HEK293 (cell line): ENCODE data around the gene TARBP1.

Experiments
- SP3 ChIP-seq: fragments of 450-650 bp; formaldehyde crosslinking; IDR thresholded peaks from 2 replicates; pipeline ENCODE4 v1.5.1; 2016; ENCODE audit warnings: missing biosample characterization, missing genetic modification characterization
- ZNF221 ChIP-seq: fragments of 450-650 bp; formaldehyde crosslinking; IDR thresholded peaks from 2 replicates; pipeline ENCODE4 v1.5.1; 2017; ENCODE audit warnings: missing biosample characterization, missing genetic modification characterization, borderline replicate concordance
- ZNF501 ChIP-seq: fragments of 450-650 bp; formaldehyde crosslinking; IDR thresholded peaks from 2 replicates; pipeline ENCODE4 v1.5.1; 2016; ENCODE audit warnings: missing biosample characterization, missing genetic modification characterization
- ZNF76 ChIP-seq: fragments of 450-650 bp; formaldehyde crosslinking; IDR thresholded peaks from 2 replicates; pipeline ENCODE4; 2016; ENCODE audit warnings: low read depth, missing biosample characterization, missing genetic modification characterization, borderline replicate concordance
- ZNF791 ChIP-seq: fragments of 450-650 bp; formaldehyde crosslinking; IDR thresholded peaks from 2 replicates; pipeline ENCODE4 v1.5.1; 2016; ENCODE audit warnings: missing biosample characterization, missing genetic modification characterization
- TF ChIP-seq, protein P1 (sequence below): fragments of 450-650 bp; formaldehyde crosslinking; IDR thresholded peaks from 2 replicates; pipeline ENCODE4 v1.5.1; 2016; ENCODE audit warnings: missing biosample characterization, missing genetic modification characterization
- TF ChIP-seq, protein P2 (sequence below): fragments of 450-650 bp; formaldehyde crosslinking; IDR thresholded peaks from 2 replicates; pipeline ENCODE4 v1.5.1; 2017; ENCODE audit warnings: missing biosample characterization, missing genetic modification characterization
- TF ChIP-seq, protein P3 (sequence below): fragments of 450-650 bp; formaldehyde crosslinking; IDR thresholded peaks from 2 replicates; pipeline ENCODE4 v1.5.1; 2017; ENCODE audit warnings: missing biosample characterization, missing genetic modification characterization
- TF ChIP-seq, protein P4 (sequence below): fragments of 450-650 bp; formaldehyde crosslinking; conservative IDR thresholded peaks from 2 replicates; pipeline ENCODE4 v1.5.1; 2016; ENCODE audit warnings: low read depth, missing biosample characterization, missing genetic modification characterization
- TF ChIP-seq, protein P5 (sequence below): fragments of 450-650 bp; formaldehyde crosslinking; IDR thresholded peaks from 2 replicates; pipeline ENCODE4 v1.5.1; 2016; ENCODE audit warnings: missing biosample characterization, missing genetic modification characterization
- TF ChIP-seq, protein P6 (sequence below): fragments of 450-650 bp; formaldehyde crosslinking; IDR thresholded peaks from 2 replicates; pipeline ENCODE4 v1.5.1; 2016; ENCODE audit warnings: missing biosample characterization, missing genetic modification characterization
- TF ChIP-seq, protein P7 (sequence below): fragments of 450-650 bp; formaldehyde crosslinking; IDR thresholded peaks from 2 replicates; pipeline ENCODE4 v1.5.1; 2016; ENCODE audit warnings: missing biosample characterization, missing genetic modification characterization
- TF ChIP-seq, protein P8 (sequence below): fragments of 450-650 bp; formaldehyde crosslinking; IDR thresholded peaks from 2 replicates; pipeline ENCODE4 v1.5.1; 2016; ENCODE audit warnings: missing biosample characterization, missing genetic modification characterization
- TF ChIP-seq, protein P9 (sequence below): fragments of 450-650 bp; formaldehyde crosslinking; optimal IDR thresholded peaks from 2 replicates; pipeline ENCODE3; 2016; ENCODE audit warnings: missing biosample characterization, mild to moderate bottlenecking, missing genetic modification characterization

TARBP1 gene

DNA sequence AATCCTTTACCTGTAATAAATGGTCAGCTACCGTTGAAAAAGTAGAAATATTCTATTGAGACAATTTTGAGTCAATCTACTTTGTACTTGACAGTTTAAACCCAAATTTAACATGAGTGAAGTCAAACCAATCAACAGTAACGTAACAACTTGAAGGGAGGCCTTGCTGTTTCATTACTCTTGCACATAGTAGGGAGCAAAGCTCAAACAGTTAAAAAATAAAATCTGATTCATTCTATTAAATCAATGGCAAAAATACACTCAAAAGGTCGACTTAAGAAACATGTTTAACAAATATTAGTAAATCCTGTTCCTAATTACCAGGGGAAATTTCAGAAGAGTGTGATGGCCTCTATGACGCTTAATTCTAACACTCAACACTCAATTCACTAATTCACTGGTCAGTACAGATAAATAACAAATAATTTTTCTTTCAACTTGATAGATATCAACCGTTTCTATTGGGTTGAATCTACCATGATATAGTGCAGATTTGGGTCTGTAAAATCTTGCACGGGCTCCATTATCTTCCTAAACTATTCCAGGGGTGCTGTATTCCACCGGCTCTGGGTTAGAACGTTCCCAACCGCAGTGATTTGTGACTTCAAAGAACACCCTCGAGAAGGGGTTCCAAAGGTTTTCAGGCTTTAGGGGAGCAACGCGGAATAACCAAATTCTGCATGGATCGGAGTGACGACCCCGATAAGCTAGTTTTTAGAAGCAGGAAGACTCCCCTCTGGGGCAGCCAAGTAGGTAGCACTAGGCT lies 1.4 kb downstream of the TARBP1 start (continued):
- TF ChIP-seq, protein P1, sequence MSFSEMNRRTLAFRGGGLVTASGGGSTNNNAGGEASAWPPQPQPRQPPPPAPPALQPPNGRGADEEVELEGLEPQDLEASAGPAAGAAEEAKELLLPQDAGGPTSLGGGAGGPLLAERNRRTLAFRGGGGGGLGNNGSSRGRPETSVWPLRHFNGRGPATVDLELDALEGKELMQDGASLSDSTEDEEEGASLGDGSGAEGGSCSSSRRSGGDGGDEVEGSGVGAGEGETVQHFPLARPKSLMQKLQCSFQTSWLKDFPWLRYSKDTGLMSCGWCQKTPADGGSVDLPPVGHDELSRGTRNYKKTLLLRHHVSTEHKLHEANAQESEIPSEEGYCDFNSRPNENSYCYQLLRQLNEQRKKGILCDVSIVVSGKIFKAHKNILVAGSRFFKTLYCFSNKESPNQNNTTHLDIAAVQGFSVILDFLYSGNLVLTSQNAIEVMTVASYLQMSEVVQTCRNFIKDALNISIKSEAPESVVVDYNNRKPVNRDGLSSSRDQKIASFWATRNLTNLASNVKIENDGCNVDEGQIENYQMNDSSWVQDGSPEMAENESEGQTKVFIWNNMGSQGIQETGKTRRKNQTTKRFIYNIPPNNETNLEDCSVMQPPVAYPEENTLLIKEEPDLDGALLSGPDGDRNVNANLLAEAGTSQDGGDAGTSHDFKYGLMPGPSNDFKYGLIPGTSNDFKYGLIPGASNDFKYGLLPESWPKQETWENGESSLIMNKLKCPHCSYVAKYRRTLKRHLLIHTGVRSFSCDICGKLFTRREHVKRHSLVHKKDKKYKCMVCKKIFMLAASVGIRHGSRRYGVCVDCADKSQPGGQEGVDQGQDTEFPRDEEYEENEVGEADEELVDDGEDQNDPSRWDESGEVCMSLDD (tag by site-specific recombination), result peak; percentile 66; the same call in 1 of the 2 replicates
- TF ChIP-seq ZNF501 (0 out of 2 replicates have a peak, but pooled peaks have one; percentile 55), SP3 (tag by site-specific recombination) (no peak), ZNF791 (tag by site-specific recombination) (no peak), ZNF221 (tag by site-specific recombination) (no peak), ZNF76 (tag by site-specific recombination) (no peak)
- TF ChIP-seq, protein P2, sequence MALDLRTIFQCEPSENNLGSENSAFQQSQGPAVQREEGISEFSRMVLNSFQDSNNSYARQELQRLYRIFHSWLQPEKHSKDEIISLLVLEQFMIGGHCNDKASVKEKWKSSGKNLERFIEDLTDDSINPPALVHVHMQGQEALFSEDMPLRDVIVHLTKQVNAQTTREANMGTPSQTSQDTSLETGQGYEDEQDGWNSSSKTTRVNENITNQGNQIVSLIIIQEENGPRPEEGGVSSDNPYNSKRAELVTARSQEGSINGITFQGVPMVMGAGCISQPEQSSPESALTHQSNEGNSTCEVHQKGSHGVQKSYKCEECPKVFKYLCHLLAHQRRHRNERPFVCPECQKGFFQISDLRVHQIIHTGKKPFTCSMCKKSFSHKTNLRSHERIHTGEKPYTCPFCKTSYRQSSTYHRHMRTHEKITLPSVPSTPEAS, result no peak
- TF ChIP-seq, protein P3, sequence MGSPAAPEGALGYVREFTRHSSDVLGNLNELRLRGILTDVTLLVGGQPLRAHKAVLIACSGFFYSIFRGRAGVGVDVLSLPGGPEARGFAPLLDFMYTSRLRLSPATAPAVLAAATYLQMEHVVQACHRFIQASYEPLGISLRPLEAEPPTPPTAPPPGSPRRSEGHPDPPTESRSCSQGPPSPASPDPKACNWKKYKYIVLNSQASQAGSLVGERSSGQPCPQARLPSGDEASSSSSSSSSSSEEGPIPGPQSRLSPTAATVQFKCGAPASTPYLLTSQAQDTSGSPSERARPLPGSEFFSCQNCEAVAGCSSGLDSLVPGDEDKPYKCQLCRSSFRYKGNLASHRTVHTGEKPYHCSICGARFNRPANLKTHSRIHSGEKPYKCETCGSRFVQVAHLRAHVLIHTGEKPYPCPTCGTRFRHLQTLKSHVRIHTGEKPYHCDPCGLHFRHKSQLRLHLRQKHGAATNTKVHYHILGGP (tag by site-specific recombination), result no peak
- TF ChIP-seq, protein P4, sequence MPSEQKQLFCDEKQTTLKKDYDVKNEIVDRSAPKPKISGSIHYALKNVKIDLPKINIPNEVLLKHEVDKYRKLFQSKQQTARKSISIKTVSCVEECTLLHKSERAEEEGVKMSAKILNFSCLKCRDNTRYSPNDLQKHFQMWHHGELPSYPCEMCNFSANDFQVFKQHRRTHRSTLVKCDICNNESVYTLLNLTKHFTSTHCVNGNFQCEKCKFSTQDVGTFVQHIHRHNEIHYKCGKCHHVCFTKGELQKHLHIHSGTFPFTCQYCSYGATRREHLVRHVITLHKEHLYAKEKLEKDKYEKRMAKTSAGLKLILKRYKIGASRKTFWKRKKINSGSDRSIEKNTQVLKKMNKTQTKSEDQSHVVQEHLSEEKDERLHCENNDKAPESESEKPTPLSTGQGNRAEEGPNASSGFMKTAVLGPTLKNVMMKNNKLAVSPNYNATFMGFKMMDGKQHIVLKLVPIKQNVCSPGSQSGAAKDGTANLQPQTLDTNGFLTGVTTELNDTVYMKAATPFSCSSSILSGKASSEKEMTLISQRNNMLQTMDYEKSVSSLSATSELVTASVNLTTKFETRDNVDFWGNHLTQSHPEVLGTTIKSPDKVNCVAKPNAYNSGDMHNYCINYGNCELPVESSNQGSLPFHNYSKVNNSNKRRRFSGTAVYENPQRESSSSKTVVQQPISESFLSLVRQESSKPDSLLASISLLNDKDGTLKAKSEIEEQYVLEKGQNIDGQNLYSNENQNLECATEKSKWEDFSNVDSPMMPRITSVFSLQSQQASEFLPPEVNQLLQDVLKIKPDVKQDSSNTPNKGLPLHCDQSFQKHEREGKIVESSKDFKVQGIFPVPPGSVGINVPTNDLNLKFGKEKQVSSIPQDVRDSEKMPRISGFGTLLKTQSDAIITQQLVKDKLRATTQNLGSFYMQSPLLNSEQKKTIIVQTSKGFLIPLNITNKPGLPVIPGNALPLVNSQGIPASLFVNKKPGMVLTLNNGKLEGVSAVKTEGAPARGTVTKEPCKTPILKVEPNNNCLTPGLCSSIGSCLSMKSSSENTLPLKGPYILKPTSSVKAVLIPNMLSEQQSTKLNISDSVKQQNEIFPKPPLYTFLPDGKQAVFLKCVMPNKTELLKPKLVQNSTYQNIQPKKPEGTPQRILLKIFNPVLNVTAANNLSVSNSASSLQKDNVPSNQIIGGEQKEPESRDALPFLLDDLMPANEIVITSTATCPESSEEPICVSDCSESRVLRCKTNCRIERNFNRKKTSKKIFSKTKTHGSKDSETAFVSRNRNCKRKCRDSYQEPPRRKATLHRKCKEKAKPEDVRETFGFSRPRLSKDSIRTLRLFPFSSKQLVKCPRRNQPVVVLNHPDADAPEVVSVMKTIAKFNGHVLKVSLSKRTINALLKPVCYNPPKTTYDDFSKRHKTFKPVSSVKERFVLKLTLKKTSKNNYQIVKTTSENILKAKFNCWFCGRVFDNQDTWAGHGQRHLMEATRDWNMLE (tag by site-specific recombination), result no peak
- TF ChIP-seq, protein P5, sequence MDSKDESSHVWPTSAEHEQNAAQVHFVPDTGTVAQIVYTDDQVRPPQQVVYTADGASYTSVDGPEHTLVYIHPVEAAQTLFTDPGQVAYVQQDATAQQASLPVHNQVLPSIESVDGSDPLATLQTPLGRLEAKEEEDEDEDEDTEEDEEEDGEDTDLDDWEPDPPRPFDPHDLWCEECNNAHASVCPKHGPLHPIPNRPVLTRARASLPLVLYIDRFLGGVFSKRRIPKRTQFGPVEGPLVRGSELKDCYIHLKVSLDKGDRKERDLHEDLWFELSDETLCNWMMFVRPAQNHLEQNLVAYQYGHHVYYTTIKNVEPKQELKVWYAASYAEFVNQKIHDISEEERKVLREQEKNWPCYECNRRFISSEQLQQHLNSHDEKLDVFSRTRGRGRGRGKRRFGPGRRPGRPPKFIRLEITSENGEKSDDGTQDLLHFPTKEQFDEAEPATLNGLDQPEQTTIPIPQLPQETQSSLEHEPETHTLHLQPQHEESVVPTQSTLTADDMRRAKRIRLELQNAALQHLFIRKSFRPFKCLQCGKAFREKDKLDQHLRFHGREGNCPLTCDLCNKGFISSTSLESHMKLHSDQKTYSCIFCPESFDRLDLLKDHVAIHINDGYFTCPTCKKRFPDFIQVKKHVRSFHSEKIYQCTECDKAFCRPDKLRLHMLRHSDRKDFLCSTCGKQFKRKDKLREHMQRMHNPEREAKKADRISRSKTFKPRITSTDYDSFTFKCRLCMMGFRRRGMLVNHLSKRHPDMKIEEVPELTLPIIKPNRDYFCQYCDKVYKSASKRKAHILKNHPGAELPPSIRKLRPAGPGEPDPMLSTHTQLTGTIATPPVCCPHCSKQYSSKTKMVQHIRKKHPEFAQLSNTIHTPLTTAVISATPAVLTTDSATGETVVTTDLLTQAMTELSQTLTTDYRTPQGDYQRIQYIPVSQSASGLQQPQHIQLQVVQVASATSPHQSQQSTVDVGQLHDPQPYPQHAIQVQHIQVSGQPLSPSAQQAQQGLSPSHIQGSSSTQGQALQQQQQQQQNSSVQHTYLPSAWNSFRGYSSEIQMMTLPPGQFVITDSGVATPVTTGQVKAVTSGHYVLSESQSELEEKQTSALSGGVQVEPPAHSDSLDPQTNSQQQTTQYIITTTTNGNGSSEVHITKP, result peak; percentile 97
- TF ChIP-seq, protein P6, sequence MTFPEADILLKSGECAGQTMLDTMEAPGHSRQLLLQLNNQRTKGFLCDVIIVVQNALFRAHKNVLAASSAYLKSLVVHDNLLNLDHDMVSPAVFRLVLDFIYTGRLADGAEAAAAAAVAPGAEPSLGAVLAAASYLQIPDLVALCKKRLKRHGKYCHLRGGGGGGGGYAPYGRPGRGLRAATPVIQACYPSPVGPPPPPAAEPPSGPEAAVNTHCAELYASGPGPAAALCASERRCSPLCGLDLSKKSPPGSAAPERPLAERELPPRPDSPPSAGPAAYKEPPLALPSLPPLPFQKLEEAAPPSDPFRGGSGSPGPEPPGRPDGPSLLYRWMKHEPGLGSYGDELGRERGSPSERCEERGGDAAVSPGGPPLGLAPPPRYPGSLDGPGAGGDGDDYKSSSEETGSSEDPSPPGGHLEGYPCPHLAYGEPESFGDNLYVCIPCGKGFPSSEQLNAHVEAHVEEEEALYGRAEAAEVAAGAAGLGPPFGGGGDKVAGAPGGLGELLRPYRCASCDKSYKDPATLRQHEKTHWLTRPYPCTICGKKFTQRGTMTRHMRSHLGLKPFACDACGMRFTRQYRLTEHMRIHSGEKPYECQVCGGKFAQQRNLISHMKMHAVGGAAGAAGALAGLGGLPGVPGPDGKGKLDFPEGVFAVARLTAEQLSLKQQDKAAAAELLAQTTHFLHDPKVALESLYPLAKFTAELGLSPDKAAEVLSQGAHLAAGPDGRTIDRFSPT (tag by site-specific recombination), result no peak
- TF ChIP-seq, protein P7, sequence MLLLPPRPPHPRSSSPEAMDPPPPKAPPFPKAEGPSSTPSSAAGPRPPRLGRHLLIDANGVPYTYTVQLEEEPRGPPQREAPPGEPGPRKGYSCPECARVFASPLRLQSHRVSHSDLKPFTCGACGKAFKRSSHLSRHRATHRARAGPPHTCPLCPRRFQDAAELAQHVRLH (tag by site-specific recombination), result no peak
- TF ChIP-seq, protein P8, sequence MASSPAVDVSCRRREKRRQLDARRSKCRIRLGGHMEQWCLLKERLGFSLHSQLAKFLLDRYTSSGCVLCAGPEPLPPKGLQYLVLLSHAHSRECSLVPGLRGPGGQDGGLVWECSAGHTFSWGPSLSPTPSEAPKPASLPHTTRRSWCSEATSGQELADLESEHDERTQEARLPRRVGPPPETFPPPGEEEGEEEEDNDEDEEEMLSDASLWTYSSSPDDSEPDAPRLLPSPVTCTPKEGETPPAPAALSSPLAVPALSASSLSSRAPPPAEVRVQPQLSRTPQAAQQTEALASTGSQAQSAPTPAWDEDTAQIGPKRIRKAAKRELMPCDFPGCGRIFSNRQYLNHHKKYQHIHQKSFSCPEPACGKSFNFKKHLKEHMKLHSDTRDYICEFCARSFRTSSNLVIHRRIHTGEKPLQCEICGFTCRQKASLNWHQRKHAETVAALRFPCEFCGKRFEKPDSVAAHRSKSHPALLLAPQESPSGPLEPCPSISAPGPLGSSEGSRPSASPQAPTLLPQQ (tag by site-specific recombination), result no peak
- TF ChIP-seq, protein P9, sequence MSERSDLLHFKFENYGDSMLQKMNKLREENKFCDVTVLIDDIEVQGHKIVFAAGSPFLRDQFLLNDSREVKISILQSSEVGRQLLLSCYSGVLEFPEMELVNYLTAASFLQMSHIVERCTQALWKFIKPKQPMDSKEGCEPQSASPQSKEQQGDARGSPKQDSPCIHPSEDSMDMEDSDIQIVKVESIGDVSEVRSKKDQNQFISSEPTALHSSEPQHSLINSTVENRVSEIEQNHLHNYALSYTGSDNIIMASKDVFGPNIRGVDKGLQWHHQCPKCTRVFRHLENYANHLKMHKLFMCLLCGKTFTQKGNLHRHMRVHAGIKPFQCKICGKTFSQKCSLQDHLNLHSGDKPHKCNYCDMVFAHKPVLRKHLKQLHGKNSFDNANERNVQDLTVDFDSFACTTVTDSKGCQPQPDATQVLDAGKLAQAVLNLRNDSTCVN (tag by site-specific recombination), result peak; percentile 76
